Hematopoietic multipotent progenitor cell treated with erythropoietin and hydrocortisone succinate and interleukin-3 and kit ligand, for 8 days (in vitro differentiated cells): ENCODE results near the gene TMED7.
"Not testable (repeated sequence)": the region's sequence is repeated elsewhere in the genome, so short reads cannot be mapped to it uniquely, and the experiment has no call there.

ENCODE experiments used
- DNase-seq: peaks from one replicate; pipeline ENCODE4 v3.0.0-alpha.2; 2015

The TMED7 gene

GRCh38 chr5:115625579-115626444 lies at the start of gene TMED7:
TMED7 (minus strand) TSS chr5:115626036; CDS start chr5:115625792, 244 bp downstream.
- DNase-seq, result peak; percentile 98

GRCh38 chr5:115674782-115675181 lies 48.9 kb upstream of the TMED7 start:
- not testable (repeated sequence) for DNase-seq

GRCh38 chr5:115673596-115673995 lies 47.8 kb upstream of the TMED7 start:
- DNase-seq, result no peak

- no peak for DNase-seq
Measured at GRCh38 chr5:115671939-115672338, 46.1 kb upstream of the TMED7 start.

- DNase-seq, result no peak
Measured at GRCh38 chr5:115666023-115666422, 40.2 kb upstream of the TMED7 start.

- DNase-seq, result no peak
Measured at GRCh38 chr5:115661563-115661962, 35.7 kb upstream of the TMED7 start.

GRCh38 chr5:115661101-115661500 lies 35.3 kb upstream of the TMED7 start:
- no peak for DNase-seq

GRCh38 chr5:115657881-115658233 lies 32.0 kb upstream of the TMED7 start:
- DNase-seq, result no peak

GRCh38 chr5:115657125-115657880 lies 31.5 kb upstream of the TMED7 start:
- DNase-seq, result no peak

GRCh38 chr5:115656404-115656803 lies 30.6 kb upstream of the TMED7 start:
- no peak for DNase-seq

- no peak for DNase-seq
Measured at GRCh38 chr5:115655994-115656393, 30.2 kb upstream of the TMED7 start.

GRCh38 chr5:115649541-115649940 lies 23.7 kb upstream of the TMED7 start:
- no peak for DNase-seq

- no peak for DNase-seq
Measured at GRCh38 chr5:115648056-115648455, 22.2 kb upstream of the TMED7 start.

- DNase-seq, result not testable (repeated sequence)
Measured at GRCh38 chr5:115645386-115645785, 19.6 kb upstream of the TMED7 start.

GRCh38 chr5:115644046-115644445 lies 18.2 kb upstream of the TMED7 start:
- DNase-seq, result no peak

- no peak for DNase-seq
Measured at GRCh38 chr5:115641948-115642347, 16.1 kb upstream of the TMED7 start.

GRCh38 chr5:115640274-115640673 lies 14.4 kb upstream of the TMED7 start:
- DNase-seq, result no peak

GRCh38 chr5:115639377-115639776 lies 13.5 kb upstream of the TMED7 start:
- no peak for DNase-seq

- DNase-seq, result no peak
Measured at GRCh38 chr5:115637507-115637906, 11.7 kb upstream of the TMED7 start.

- no peak for DNase-seq
Measured at GRCh38 chr5:115636008-115636407, 10.2 kb upstream of the TMED7 start.

- peak; percentile 90 for DNase-seq
Measured at GRCh38 chr5:115634343-115635132, 8.7 kb upstream of the TMED7 start.

GRCh38 chr5:115629903-115630302 lies 4.1 kb upstream of the TMED7 start:
- DNase-seq, result no peak

GRCh38 chr5:115627295-115627865 lies 1.5 kb upstream of the TMED7 start:
- peak; percentile 24 for DNase-seq
